GM18907 (cell line): Measurements from ENCODE around the gene HOXB2.

Source experiments
- ATAC-seq: cut with Tn5 transposase; IDR thresholded peaks from one replicate; pipeline ENCODE4 v1.9.1; 2021; ENCODE audit warnings: mild to moderate bottlenecking, moderate library complexity; ENCODE audit not compliant: unreplicated experiment

The HOXB2 gene

GRCh38 chr17:48553826-48554225 lies 8.9 kb upstream of the HOXB2 start:
- ATAC-seq: no peak

- no peak for ATAC-seq
These were observed 8.3 kb upstream of the HOXB2 start for GRCh38 chr17:48553190-48553547.

DNA sequence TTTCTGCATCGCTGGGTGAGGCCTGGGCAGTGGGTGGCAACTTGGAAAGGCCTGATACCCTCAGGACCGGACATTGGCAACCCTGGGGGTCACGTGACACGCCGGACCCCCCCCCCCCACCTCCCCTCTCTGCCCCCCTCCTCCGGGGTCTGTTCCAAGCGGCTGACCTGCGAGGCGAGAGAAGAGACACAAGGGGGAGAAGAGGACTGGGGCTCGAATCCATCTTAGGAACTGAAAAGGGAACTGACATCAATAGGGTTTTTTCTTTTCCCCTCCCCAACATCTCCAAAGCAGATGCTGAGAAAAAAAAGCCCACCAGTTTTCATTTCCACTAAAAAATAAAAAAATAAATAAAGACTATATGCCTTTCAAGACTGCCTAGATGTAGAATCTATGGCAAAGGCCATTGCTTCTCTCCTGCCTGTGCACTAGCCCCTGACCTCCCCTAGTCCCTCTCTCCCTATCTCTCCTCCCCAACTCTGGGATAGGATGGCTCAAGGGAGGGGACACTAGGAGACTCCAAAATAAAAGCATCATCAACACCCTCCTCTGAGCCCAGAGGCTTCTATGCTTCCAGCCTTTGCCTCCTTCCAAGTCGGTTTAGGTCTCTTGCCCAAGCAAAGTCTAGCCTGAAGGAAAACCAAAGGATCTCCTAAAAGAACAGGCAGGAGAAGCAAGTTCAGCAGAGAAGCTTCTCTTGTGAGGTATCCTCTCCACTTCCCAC lies 7.7 kb upstream of the HOXB2 start:
- ATAC-seq: no peak

- no peak for ATAC-seq
These were observed 6.9 kb upstream of the HOXB2 start for GRCh38 chr17:48551596-48552465.

DNA sequence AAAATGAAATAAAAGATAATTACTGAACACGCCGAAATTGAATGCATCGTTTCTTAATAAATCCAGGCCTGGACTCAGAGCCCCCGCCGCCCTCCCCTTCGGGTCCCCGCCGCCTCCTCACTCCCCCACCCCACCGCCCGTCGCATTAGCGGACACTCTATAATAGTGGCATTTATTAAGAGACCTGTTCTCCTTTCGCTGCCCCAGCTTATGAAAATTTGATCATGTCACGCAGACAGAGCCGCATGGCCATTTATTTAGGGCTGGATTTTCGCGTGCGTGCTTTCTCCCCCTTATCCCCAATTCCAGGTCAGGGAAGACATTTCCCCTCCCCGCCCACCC lies 6.3 kb upstream of the HOXB2 start:
- no peak for ATAC-seq

DNA sequence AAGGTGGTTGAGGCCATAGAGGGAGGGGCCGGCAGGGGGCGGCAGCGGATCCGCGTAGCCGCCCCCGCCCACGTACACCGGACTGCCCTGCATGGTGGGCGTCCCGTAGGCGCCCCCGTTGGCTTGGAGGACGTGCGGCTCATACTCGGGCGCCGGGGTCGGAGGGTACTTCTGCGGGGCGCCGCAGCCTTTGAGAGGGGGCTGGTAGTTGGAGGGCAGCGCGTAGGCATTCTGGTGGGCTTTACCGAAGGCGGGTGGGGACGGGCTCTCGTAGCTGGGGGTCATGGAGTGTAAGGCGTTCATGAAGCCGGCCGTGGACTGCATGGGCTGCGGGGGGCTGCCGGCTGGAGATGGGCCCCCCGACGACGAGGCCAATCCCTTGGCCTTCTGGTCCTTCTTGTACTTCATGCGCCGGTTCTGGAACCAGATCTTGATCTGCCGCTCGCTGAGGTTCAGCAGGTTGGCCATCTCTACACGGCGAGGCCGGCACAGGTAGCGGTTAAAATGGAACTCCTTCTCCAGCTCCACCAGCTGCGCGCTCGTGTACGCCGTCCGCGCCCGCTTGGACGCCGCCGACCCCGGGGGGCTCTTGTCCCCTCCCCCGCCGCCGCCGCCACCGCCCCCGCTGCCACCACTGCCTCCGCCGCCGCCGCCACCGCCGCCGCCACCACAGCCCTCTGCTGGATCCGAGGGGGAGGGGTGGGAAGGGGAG lies 5.7 kb upstream of the HOXB2 start:
- ATAC-seq: no peak

DNA sequence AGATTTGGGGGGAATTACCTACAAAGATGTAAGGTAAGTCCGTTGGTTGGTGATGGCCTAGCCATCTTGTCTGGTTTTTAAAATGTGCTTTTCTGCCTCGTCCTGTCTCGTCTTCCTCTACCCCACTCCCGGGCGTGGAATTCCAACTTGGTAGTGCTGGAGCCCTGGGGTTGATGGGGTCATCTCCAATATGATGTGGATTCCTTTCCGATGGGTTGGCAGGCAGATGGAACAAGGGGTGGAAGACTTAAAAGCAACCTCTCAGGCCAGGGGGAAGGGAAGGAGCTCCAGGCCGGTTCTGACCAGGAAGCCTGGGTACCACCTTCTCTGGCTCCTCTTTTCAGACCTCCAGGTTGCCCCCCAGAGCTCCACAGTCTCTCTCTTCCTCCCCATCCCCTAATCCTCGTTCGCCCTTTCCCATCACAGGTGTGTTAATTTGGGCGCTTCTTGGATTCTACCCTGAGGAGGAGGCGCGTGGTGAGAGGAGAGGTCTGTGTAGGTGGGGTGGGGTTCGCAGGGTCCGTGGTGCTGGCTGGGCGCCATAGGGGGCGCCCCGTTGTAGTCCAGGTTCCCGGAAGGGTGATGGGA lies 5.1 kb upstream of the HOXB2 start:
- no peak for ATAC-seq

GRCh38 chr17:48549281-48549630 lies 4.3 kb upstream of the HOXB2 start:
- ATAC-seq: no peak

- ATAC-seq: no peak
These were observed 3.8 kb upstream of the HOXB2 start for GRCh38 chr17:48548523-48549280.

GRCh38 chr17:48547808-48548522 lies 3.1 kb upstream of the HOXB2 start:
- ATAC-seq: no peak

DNA sequence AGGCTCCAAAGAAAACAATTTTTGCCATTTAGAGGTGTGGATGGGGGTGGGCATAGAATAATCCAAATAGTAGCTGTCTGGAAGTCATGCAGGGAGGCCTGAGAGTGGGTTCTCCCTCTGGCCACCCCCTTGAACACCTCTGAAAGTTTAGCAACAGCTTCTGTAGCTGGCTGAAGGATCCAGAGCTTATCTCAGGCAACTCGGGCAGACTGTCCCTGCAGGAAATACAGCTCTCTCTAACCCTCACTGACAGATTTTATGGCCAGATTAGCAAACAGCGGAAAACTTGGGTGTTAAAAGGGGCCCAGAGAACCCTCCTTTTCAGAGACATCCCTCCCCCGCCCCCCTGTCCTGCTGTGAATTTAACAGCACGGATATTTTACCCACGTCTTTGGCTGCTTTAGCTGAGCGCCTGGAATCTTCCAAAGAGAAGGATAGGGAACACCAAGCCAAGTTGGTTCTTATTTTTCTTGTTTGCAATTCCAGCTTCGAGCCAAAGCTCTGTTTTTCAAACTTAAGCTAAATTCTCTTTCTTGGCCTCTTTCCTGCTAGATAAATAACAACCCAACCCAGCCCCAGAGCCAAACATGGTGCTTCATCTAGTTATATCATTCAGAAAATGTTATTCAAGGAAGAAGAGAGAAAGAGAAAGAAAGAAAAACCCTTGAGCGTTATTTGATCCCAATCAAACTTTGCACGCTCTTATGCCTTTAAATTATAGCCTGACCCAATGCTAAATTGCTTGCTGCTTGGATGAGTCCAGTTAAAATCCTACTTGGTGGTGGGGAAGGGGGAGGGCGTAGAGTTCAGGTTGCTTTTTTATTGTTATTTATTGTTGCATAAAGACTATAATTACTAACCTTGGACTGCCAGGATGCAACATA lies 2.3 kb upstream of the HOXB2 start:
- ATAC-seq: no peak

DNA sequence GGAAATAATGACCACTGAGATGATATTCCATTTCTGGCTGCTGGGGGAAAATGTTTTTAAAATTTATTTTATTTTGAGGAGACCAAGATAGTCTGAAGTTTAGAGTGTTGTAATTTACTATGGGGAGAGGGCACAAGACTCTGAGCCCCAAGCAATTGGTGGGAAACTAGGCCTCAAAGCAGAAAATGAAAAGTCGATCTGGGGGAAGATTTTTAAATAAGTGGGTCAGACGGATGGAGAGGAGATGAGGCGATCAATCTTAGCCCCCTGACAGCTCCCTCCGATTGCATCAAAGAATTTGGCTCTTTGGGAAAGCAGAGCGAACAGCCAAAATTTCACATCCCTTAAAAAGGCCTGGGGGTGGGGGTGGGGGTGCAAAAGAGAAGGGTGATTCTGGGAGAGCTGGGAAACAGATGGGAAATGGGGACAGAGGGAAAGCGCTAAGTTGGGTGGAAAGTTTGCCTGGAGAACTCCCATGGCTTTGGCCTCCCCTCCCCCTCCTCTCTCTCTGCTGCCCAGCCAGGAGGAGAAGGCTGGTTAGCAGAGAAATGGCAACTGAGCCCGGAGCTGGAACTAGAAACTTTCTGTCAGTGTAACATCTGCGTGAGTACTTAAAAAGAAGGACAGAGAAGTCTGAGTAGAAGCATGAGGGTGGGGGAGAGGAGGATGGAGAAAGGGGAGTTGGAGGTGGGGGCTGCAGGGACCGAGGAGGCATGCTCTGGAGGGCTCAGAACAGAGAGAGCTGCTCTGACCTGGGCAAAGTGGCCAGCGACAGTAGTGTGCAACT lies 1.4 kb upstream of the HOXB2 start:
- ATAC-seq: no peak

- no peak for ATAC-seq
These were observed 630 bp upstream of the HOXB2 start for GRCh38 chr17:48545539-48545938.

- ATAC-seq: no peak
These were observed 424 bp downstream of the HOXB2 start for GRCh38 chr17:48544349-48545021.

GRCh38 chr17:48543854-48544348 lies 1.0 kb downstream of the HOXB2 start:
- no peak for ATAC-seq

DNA sequence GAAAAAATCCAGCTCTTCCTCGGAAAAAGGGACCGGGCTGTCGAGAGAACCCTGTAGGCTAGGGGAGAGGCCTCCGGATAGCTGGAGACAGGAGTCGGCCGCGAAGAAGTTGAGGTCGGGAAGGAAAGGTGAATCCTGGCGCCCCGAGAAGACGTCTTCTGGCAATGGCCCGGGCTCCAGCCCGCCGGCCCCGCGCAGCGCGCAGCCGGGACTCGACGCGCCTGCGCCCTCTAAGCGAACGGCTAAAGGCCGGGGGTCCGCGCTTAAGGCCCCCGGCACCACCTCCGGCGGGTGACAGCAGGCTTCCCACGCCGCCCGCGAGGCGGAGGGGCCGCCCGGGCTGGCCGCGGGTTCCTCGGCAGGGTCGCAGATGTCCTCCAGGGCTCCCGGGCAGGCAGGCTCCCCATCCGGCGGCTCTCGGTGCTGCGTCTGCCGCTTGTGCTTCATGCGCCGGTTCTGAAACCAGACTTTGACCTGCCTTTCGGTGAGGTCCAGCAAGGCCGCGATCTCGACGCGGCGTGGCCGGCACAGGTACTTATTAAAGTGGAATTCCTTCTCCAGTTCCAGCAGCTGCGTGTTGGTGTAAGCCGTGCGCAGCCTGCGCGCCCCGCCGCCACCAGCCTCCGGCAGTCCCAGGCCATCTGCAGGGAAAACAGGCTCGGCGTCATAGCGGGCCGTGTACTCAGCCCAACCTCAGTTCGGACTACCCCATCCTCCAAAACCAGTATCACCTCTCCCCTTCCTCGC lies 1.6 kb downstream of the HOXB2 start:
- ATAC-seq: peak; percentile 55

DNA sequence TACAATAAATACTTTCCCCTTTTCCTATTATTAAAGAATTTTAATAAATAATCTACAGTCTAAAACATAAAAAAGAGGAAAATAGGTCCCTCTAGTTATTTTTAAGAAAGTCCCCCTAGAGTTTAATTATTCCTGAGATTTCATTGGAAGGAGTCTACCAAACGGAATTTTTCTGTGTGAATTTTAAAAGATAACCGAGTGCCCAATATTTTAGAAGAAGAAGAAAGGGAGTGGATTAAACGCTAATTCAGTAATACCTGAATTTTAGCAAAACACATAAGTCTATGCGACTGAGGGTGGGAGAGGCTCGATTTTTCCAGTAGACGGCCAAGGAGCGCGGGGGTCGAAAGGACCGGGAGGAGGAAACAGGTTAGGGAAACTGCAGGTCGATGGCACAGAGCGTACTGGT lies 2.2 kb downstream of the HOXB2 start:
- no peak for ATAC-seq
